NCI-H460 (cell line): ENCODE results near the gene TMEM204. TPM values are rescaled to one million over a fixed set of nuclear protein-coding genes. Genes with fewer than 3 reads are reported as not detected.

Experiments used
- DNase-seq: peaks from one replicate; pipeline ENCODE4 v3.0.0-alpha.2; 2016; ENCODE audit warnings: low read depth; ENCODE audit errors: extremely low read depth
- total RNA-seq: library from RNA; depleted of rRNA; stranded (reverse); fragments of >200 nt; shearing (Covaris generic); gene quantifications from 2 replicates; pipeline ENCODE4 v1.2.3, GENCODE V29; 2014

The TMEM204 gene
- total RNA-seq, 1 experiment from 2014 or later, result not detected

GRCh38 chr16:1498899-1499676 is 34.4 kb upstream of the TMEM204 start:
- no peak for DNase-seq

DNA sequence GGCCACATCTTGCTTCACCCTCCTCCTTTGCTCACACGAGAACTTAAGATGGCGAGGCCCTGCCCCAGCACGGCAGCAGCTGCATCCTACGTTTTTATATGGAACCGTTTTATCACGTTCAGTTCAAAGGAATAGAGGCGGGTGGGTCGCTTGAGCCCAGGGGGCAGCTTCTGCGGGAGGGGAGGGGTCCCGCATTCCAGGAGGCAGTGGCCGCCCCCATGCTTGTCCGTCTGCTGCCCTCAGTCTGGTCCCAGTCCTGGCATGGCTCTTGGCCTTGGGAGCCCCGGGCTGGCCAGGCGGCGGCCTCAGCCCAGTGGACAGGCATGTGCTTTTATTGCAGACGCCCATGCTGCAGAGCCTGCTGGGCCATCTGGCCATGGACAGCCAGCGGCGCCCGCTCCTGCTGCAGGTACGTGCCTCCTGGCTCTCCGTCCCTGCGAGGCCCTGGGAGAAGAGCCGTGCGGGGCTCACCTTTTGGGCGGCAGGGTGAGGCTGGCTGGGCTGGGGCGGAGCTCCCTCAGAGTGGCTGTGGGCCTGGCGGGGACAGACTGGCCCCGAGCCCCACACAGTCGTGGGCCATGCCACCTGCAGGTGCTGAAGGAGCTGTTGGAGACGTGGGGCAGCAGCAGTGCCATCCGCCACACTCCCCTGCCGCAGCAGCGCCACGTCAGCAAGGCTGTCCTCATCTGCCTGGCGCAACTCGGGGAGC is 33.6 kb upstream of the TMEM204 start:
- no peak for DNase-seq

GRCh38 chr16:1500465-1501150 is 32.9 kb upstream of the TMEM204 start:
- DNase-seq, result no peak

DNA sequence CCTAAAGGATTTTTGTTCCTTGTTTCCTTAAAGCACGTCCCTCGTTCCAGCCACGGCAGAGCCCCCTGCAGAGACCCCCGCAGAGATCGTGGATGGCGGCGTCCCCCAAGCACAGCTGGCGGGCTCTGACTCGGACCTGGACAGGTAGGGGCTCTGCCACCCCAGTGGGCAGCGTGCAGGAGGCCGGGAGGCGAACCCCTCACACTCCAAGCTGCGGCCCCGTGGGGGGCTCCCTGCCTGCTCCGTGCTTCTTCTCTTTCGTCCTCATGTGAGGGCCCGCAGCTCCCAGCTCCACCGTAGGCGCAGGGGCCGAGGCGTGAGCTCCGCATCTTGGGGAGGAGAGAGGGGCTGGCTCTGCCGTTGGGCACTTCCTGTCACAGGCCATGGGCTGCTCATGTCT is 31.8 kb upstream of the TMEM204 start:
- DNase-seq, result no peak

DNA sequence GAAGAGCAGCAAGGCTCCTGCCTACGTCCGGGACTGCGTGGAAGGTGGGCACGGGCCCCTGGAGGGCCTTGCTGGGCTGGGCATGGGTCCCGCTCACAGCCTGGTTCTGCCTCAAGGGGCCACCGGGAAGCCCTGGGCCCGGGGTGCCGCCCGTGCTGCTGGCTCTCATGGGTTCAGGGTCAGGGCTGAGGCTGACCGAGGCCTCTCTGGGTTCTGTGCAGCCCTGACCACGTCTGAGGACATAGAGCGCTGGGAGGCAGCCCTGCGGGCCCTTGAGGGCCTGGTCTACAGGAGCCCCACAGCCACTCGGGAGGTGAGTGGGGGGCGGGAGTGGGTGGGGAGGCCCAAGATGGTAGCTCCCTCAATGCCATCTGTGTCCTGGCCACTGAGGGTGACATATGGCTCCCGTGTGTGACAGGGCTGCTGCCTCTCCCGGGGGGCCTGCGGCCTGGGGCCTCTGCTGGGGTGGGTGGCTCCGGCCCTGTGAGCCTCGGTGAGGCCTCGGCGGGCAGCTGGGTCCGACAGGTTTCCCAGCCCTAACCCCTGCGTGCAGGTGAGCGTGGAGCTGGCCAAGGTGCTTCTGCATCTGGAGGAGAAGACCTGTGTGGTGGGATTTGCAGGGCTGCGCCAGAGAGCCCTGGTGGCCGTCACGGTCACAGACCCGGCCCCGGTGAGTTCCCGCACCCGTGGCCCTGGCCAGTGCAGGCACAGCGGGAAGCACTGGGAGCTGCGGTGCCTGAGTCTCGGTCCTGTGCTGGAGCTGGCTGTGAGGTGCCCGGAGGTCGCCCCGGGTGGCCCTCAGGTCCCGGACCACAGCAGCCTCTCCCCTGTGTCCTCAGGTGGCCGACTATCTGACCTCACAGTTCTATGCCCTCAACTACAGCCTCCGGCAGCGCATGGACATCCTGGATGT is 31.1 kb upstream of the TMEM204 start:
- no peak for DNase-seq

DNA sequence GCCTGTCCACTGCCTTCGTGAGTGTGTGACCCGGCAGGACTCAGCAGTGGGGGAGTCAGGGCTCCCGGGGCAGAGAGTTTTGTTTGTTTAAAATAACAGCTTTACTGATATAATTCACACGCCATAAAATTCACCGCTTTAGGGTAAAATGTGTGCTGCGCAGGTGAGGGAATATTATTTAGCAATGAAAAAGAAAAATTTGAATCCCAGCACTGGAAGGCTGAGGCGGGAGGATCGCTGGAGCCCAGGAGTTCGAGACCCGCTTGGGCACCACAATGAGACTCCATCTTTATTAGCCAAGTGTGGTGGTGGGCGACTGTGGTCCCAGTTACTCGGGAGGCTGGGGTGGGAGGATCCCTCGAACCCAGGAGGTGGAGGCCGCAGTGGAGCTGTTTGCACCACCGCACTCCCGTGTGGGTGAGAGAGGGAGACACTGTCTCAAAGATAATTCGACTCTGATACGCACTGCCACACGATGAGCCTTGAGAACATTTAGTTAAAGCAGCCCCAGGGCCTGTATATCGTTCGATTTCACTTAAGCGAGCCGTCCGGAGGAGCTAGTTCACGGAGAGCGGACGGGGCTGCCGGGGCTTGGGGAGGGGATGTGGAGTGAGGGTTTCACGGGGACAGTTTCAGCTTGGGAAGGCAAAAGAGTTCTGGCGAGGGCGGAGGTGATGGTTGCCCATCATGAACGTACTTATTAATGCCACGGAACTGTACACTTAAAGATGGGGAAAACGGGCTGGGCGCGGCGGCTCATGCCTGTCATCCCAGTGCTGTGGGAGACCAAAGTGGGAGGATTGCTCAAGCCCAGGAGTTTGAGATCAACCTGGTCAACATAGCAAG is 30.1 kb upstream of the TMEM204 start:
- DNase-seq, result no peak

DNA sequence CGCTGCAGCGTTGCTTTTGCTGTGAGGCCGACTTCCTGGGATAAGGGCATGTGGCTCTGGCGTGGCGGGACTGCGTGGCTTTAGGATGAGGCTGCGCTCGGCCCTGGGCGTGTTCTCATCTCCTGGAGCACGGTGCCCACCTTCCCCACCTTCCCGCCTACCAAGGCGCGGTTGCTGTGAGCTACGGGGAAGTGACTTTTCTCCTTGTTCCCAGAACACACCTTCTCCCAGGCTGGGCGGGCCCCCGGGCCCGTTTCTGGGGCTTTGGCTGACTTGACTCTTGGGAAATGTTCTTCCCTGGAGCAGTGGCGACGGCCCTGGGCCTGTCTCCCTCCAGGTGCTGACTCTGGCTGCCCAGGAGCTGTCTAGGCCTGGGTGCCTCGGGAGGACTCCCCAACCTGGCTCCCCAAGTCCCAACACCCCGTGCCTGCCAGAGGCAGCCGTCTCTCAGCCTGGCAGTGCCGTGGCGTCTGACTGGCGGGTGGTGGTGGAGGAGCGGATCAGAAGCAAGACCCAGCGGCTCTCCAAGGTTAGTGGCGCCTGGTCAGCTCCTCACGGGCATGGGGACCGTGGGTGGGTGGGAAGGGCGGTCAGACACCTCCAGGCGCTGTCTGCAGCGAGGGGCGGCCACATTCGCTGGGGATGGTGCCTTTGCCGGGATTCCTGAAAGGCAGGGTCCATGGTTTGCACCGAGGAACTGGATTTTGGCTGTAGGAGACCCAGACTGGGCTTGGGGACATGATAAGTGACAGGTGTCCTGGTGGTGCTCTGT is 28.2 kb upstream of the TMEM204 start:
- DNase-seq, result no peak

DNA sequence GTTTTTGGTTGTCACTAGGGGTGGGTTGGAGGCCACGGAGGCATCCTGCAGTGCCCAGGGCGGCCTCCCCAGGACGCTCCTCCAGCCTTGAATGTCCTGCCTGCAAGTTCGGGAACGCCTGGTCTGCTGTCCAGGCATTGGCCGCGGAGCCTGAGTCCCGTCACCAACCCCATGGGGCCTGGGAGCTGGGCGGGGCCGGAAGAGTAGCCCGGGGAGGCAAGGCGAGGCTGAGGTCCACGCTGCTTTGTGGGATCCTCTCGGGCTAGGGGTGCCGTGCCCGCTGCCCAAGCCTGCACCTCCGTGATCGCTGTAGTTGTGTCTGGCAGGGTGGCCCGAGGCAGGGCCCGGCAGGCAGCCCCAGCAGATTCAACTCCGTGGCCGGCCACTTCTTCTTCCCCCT is 27.6 kb upstream of the TMEM204 start:
- DNase-seq, result no peak

DNA sequence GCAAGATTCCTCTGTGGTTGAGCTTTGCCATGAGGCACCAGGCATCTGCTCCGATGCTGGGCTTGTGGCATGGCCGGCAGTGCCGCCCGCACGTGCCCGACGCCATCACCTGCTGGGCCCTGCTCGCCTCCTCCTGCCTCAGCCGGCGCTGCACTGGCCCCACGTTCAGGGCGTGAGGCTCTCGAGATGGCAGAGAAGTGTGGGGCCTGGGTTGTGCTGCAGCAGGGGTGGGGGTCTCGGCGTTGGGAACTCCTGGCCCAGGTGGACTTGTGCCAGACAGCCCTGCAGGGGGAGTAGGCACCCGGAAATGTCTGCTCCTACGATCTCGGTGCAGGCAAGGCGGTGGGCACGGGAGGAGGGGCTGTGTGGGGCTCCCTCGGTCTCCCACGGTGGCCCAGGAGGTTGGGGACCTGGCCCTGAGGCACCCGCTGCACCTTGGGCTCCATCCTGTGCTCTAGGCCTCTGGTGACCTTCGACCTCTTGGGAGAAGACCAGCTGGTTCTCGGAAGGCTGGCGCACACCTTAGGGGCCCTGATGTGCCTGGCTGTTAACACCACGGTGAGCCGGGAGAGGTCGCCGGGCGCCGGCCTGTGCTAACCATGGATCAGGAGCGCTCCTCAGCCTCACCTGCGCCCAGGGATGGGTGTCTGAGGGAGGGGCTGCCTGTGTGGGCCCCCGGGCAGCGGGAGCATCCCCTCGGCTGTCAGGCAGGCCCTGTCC is 26.8 kb upstream of the TMEM204 start:
- DNase-seq, result no peak

DNA sequence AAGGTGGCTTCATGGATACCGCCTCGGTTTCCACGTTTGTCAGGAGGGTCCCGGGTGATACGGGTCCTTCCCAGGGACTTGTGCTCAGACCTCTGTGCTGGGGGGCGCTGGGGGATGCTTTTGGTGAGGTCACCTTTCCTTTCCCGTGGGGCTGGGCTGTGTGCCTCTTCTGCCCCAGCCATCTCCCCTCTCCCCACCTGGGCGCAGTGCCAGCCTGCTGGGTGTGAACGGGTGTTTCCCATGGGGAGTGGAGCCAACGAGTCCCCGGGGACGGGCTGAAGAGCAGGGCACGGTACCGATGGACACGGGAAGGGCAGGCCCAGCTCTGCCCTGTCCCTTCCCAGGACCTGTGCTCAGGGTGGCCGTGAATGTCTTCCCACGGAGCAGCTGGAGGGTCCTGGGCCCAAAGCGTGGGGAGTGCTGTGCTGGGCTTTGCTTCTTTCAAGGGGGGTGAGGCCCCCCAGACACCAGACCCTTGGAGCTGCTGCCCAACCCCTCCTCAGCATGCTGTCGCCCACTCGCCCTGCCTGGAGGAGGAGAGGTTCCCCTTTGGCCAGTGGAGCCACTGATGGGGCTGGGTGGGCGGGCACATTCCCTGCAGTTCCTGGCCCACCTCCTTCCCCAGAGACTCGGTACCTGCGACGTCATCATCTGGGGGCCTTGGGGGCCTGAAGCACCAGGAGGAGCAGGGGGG is 24.8 kb upstream of the TMEM204 start:
- DNase-seq, result no peak

GRCh38 chr16:1509307-1510221 is 23.9 kb upstream of the TMEM204 start:
- no peak for DNase-seq

GRCh38 chr16:1510272-1510671 is 23.2 kb upstream of the TMEM204 start:
- no peak for DNase-seq

DNA sequence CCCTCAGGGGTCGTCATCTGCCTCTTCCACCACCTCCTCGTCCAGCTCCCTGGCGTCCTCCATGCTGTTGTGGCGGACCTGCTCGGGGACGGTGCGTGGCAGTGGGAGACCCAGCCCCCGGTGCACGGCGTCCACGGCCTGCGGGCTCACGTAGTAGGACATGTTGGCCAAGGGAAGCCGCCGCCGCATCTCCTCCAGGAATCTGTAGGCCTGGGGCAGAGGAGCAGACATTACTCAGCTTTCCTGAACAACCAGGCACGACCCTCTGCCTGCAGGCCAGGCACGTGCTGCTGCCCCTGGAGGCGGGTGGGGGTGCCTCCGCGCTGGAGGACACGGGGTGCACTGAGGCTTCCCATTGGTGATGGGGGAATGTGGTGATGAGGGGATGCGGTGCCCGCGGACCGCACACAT is 22.5 kb upstream of the TMEM204 start:
- DNase-seq, result no peak

DNA sequence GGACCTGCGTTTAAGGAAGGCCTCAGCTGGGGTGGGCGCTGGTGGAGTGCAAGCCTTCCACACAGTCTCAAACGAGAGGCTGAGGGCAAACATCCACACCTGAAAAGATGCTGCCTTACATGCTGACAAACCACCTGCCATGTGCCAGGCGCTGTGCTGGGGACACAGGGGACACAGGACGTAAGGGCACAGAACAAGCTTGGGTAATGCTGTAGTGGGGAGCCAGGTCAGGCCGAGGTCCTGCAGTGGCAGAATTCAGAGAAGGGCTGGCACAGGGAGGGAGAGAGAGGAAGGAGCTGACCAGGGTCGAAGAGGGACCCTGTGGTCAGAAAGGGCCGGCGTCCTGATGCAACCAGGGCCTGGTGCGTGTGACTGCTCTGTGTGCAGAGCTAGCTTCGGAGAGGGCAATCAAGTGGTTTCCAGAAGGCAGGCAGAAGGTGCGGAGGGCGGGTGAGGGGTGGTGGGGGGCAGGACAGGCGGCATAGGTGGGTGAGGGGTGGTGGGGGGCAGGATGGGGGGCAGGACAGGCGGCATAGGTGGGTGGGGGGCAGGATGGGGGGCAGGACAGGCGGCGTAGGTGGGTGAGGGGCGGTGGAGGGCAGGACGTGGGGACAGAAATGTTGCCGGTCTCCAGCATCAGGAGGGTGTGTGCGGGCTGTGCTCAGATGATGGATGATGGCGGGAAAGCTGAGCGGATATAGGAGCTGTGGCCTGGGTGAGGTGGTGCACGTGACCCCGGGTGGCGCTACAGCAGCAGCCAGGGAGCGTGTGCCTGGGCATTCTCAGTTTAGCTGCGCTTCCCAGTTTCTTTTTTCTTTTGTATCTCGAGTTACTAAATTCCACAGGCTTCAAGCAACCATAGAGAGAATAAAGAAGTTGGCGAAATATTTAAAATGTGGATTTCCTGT is 21.6 kb upstream of the TMEM204 start:
- no peak for DNase-seq

DNA sequence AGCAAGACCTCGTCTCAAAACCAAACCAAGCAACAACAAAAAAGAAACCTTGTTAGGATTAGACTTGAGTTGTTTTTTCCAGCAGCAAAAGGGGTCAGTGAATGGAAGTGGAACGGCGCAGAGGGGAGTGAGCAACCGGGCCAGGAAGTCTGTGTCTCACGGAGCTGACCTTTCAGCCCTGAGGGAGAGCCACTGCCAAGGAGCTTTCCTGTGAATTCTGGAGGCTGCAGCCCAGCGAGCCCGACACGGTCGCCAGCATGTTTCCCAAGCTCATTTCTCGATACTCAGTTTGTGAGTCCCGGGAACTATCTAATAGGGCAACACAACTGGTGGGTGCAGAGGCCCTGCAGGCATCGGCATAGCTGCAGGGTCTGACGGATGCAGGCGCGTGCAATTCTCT is 20.7 kb upstream of the TMEM204 start:
- no peak for DNase-seq

- DNase-seq, result no peak
These were observed 19.0 kb upstream of the TMEM204 start for GRCh38 chr16:1514507-1514906.
